ENCODE data around the gene DLG5. TPM values are rescaled to one million over a fixed set of nuclear protein-coding genes. Genes with fewer than 3 reads are reported as not detected.

The DLG5 gene
- total and polyA plus RNA-seq, 10 of the 15 experiments (the other 5 are each of a cell fraction or from before 2014, with no cell fraction given), result 0.18 to 6.6 (median 2.7) TPM

GRCh38 chr10:77961668-77962067 lies 35.1 kb upstream of the DLG5 start (continued):
- TF ChIP-seq CEBPB (IDR thresholded peaks at IDR 0.05; ENCODE audit: borderline replicate concordance in 1 of 2, low read depth in 2 of 2, low read length in 2 of 2) (no peak), GATAD2B (conservative IDR thresholded peaks at IDR 0.05; ENCODE audit: low read depth) (no peak), FOS (IDR thresholded peaks at IDR 0.05; ENCODE audit: borderline replicate concordance, extremely low read depth, insufficient read length) (no peak), TCF7 (IDR thresholded peaks at IDR 0.05; ENCODE audit: borderline replicate concordance) (no peak), MTA3 (IDR thresholded peaks at IDR 0.05; ENCODE audit: borderline replicate concordance, low read length) (no peak), STAT1 (conservative IDR thresholded peaks at IDR 0.05) (no peak), ZNF384 (IDR thresholded peaks at IDR 0.05; ENCODE audit: borderline replicate concordance, low read depth, low read length) (no peak), RUNX3 (IDR thresholded peaks at IDR 0.05; ENCODE audit: low read length) (no peak)
- TF ChIP-seq, protein P1, sequence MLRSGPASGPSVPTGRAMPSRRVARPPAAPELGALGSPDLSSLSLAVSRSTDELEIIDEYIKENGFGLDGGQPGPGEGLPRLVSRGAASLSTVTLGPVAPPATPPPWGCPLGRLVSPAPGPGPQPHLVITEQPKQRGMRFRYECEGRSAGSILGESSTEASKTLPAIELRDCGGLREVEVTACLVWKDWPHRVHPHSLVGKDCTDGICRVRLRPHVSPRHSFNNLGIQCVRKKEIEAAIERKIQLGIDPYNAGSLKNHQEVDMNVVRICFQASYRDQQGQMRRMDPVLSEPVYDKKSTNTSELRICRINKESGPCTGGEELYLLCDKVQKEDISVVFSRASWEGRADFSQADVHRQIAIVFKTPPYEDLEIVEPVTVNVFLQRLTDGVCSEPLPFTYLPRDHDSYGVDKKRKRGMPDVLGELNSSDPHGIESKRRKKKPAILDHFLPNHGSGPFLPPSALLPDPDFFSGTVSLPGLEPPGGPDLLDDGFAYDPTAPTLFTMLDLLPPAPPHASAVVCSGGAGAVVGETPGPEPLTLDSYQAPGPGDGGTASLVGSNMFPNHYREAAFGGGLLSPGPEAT (IDR thresholded peaks at IDR 0.05; ENCODE audit: low read depth), result no peak
- TF ChIP-seq, protein P2, sequence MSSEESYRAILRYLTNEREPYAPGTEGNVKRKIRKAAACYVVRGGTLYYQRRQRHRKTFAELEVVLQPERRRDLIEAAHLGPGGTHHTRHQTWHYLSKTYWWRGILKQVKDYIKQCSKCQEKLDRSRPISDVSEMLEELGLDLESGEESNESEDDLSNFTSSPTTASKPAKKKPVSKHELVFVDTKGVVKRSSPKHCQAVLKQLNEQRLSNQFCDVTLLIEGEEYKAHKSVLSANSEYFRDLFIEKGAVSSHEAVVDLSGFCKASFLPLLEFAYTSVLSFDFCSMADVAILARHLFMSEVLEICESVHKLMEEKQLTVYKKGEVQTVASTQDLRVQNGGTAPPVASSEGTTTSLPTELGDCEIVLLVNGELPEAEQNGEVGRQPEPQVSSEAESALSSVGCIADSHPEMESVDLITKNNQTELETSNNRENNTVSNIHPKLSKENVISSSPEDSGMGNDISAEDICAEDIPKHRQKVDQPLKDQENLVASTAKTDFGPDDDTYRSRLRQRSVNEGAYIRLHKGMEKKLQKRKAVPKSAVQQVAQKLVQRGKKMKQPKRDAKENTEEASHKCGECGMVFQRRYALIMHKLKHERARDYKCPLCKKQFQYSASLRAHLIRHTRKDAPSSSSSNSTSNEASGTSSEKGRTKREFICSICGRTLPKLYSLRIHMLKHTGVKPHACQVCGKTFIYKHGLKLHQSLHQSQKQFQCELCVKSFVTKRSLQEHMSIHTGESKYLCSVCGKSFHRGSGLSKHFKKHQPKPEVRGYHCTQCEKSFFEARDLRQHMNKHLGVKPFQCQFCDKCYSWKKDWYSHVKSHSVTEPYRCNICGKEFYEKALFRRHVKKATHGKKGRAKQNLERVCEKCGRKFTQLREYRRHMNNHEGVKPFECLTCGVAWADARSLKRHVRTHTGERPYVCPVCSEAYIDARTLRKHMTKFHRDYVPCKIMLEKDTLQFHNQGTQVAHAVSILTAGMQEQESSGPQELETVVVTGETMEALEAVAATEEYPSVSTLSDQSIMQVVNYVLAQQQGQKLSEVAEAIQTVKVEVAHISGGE (CRISPR knock-in tag; IDR thresholded peaks at IDR 0.05), result no peak
